ENCODE data around the gene UBE2L3. TPM values are rescaled to one million over a fixed set of nuclear protein-coding genes. Genes with fewer than 3 reads are reported as not detected.

Gene UBE2L3
- total RNA-seq, 1 experiment from 2014 or later = 44.2 TPM

DNA sequence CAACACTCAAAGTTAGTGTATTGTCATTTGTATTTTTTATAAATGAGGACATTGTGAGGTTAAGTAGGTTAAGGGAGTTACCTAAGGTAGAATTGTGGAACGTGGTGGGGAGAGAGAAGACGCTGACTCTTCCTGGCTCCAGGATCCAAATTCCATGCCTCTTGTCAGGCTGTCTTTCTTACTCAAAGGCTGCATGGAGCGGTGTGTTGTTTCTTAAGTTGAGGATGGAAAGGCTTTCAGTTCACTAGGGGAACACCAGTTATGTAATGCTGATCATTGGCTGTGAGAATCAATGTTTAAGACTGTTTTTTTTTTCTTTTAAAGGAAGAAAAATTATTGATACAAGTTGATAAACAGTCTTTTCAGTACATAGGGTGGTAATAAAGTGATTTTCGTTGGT is 2.9 kb downstream of the UBE2L3 start:
- Mint-ChIP-seq H3K4me3 (ENCODE audit: unreplicated experiment) (peak overlapping the region; percentile 83), H3K27ac (ENCODE audit: low read depth, unreplicated experiment) (peak overlapping the region; percentile 90), H3K9me3 (ENCODE audit: unreplicated experiment) (no peaks in the 10 kb centered on the region), H3K36me3 (ENCODE audit: insufficient read depth, unreplicated experiment) (peaks cover 30% of the 10 kb centered on the region), H3K4me1 (ENCODE audit: insufficient read depth, unreplicated experiment) (peaks cover 43% of the 10 kb centered on the region), H3K27me3 (ENCODE audit: insufficient read depth, unreplicated experiment) (no peaks in the 10 kb centered on the region)
- no peak for DNase-seq (ENCODE audit: unreplicated experiment)
- POLR2A ChIA-PET = interaction anchor here (2.1 to 2.6 kb wide), 2 partner anchors 9 to 71 kb away, joined by 7 to 12 read pairs; partner anchors contain the start of gene SDF2L1
- intact Hi-C loops (cut with micrococcal nuclease) = no loop called here
- TF ChIP-seq, protein P1, sequence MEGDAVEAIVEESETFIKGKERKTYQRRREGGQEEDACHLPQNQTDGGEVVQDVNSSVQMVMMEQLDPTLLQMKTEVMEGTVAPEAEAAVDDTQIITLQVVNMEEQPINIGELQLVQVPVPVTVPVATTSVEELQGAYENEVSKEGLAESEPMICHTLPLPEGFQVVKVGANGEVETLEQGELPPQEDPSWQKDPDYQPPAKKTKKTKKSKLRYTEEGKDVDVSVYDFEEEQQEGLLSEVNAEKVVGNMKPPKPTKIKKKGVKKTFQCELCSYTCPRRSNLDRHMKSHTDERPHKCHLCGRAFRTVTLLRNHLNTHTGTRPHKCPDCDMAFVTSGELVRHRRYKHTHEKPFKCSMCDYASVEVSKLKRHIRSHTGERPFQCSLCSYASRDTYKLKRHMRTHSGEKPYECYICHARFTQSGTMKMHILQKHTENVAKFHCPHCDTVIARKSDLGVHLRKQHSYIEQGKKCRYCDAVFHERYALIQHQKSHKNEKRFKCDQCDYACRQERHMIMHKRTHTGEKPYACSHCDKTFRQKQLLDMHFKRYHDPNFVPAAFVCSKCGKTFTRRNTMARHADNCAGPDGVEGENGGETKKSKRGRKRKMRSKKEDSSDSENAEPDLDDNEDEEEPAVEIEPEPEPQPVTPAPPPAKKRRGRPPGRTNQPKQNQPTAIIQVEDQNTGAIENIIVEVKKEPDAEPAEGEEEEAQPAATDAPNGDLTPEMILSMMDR (IDR thresholded peaks at IDR 0.05; ENCODE audit: unreplicated experiment) = no peak
- BruUV-seq (replicated peaks) = no TSS peak
- CTCF ChIA-PET = interaction anchor here (0.7 to 1.4 kb wide), 2 partner anchors 59 to 82 kb away, joined by 3 read pairs; no protein-coding TSS in a partner anchor

DNA sequence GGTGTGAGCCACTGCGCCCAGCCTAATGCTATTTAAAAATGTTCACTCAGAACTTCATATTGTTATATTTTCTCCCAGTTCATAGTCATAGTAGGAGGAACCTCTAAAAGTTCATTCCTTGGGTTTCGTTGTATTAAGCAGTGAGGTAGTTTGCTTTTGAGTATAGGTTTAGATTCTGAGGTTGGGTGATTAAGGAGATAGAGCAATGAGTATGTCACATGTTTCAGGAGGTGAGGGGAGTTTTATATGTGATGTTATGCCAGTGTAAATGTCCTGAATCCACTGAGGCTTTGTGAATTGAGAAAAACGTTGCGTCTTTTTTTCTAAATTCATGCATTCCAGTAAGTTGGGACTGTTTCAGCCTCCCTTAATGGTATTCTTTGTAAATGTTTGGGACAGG is 4.2 kb downstream of the UBE2L3 start:
- ChIA-PET POLR2A (no interaction called here), CTCF (no interaction called here)
- TF ChIP-seq, protein P1 (IDR thresholded peaks at IDR 0.05; ENCODE audit: unreplicated experiment) = no peak
- Mint-ChIP-seq H3K36me3 (ENCODE audit: insufficient read depth, unreplicated experiment) (peaks cover 30% of the 10 kb centered on the region), H3K27ac (ENCODE audit: low read depth, unreplicated experiment) (peak overlapping the region; percentile 8), H3K27me3 (ENCODE audit: insufficient read depth, unreplicated experiment) (no peaks in the 10 kb centered on the region), H3K4me3 (ENCODE audit: unreplicated experiment) (no peak overlapping the region), H3K4me1 (ENCODE audit: insufficient read depth, unreplicated experiment) (peaks cover 43% of the 10 kb centered on the region), H3K9me3 (ENCODE audit: unreplicated experiment) (no peaks in the 10 kb centered on the region)
- no peak for DNase-seq (ENCODE audit: unreplicated experiment)
- intact Hi-C loops (cut with micrococcal nuclease) = no loop called here
- BruUV-seq (replicated peaks) = no TSS peak

DNA sequence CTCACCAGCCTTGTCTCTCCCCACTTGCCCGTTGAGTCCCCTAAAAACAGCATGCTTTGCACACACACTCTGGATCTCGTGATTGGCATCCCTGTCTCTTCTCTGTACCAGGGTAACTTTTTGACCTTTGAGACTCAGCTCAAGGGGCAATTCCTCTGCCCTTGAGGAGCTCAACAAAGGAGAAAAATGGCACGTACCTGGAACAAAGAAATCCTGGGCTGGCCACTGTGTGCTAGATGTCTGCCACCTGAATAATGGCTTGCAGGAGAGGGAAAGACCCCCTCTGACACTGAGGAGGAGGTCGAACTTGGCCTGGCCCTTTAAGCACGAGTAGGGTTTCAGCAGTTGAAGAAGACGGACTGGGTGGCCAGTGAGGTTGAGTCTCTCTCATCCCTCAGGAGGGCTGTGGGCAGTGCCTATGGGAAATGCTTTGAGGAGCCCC is 5.8 kb downstream of the UBE2L3 start:
- POLR2A ChIA-PET = interaction anchor here (0.9 to 1.6 kb wide), 5 partner anchors 14 to 69 kb away, joined by 3 to 6 read pairs (median 3); partner anchors contain the start of genes SDF2L1 and YDJC
- TF ChIP-seq, protein P1 (IDR thresholded peaks at IDR 0.05; ENCODE audit: unreplicated experiment) = no peak
- intact Hi-C loops (cut with micrococcal nuclease) = no loop called here
- peaks cover 23% of the 10 kb centered on the region for H3K36me3 Mint-ChIP-seq (ENCODE audit: insufficient read depth, unreplicated experiment)
- H3K27ac Mint-ChIP-seq (ENCODE audit: low read depth, unreplicated experiment) = no peak overlapping the region
- CTCF ChIA-PET = interaction anchor here (1.2 to 2.0 kb wide), 2 partner anchors 56 to 68 kb away, joined by 5 to 8 read pairs; partner anchors contain the start of gene YDJC
- peaks cover 43% of the 10 kb centered on the region for H3K4me1 Mint-ChIP-seq (ENCODE audit: insufficient read depth, unreplicated experiment)
- H3K27me3 Mint-ChIP-seq (ENCODE audit: insufficient read depth, unreplicated experiment) = no peaks in the 10 kb centered on the region
- DNase-seq (ENCODE audit: unreplicated experiment) = no peak
- no peak overlapping the region for H3K4me3 Mint-ChIP-seq (ENCODE audit: unreplicated experiment)
- H3K9me3 Mint-ChIP-seq (ENCODE audit: unreplicated experiment) = no peaks in the 10 kb centered on the region
- BruUV-seq (replicated peaks) = no TSS peak

DNA sequence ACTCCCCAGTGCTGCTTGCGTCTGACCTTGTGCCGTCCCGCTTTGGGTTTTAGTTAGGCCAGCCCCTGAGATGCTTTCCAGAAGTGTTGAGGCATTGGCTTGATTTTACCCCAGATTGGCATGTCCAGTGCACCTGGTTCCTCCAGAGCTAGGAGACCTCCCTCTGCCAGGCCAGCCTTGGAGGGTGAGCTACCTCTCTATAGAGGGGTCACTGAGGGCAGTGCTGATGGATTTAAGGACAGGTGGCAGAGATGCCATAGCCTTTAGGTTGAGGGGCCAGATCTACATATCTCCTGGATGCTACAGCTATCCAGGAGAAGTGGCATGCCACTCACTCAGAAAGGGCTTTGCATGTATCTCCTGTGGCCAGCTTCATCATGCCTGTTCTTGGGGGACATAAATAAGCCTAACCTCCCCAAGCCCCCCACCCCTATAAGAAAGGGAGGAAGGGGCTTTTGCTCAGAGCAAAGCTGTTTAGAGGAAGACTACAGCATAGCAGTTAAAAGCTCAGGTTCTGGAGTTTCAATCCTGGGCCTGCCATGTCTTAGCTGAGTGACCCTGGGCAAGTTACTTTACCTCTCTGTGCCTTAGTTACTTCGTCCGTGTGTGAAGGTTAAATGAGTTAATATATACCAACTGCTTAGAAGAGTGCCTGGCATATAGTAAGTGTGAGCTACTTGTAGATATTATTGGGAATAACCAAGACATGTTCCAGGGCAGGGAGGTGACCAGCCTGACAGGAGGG is 6.4 kb downstream of the UBE2L3 start:
- CTCF ChIA-PET = interaction anchor here (0.5 to 2.0 kb wide), 4 partner anchors 8 to 1633 kb away, joined by 3 to 8 read pairs (median 3); partner anchors contain the start of gene YDJC
- TF ChIP-seq, protein P1 (IDR thresholded peaks at IDR 0.05; ENCODE audit: unreplicated experiment) = no peak
- H3K27me3 Mint-ChIP-seq (ENCODE audit: insufficient read depth, unreplicated experiment) = no peaks in the 10 kb centered on the region
- H3K4me1 Mint-ChIP-seq (ENCODE audit: insufficient read depth, unreplicated experiment) = peaks cover 43% of the 10 kb centered on the region
- DNase-seq (ENCODE audit: unreplicated experiment) = no peak
- no TSS peak for BruUV-seq (replicated peaks)
- H3K36me3 Mint-ChIP-seq (ENCODE audit: insufficient read depth, unreplicated experiment) = peaks cover 28% of the 10 kb centered on the region
- no peak overlapping the region for H3K27ac Mint-ChIP-seq (ENCODE audit: low read depth, unreplicated experiment)
- H3K9me3 Mint-ChIP-seq (ENCODE audit: unreplicated experiment) = no peaks in the 10 kb centered on the region
- POLR2A ChIA-PET = interaction anchor here (0.8 to 1.6 kb wide), 6 partner anchors 14 to 68 kb away, joined by 3 to 6 read pairs (median 3); partner anchors contain the start of genes SDF2L1 and YDJC
- intact Hi-C loops (cut with micrococcal nuclease) = no loop called here
- no peak overlapping the region for H3K4me3 Mint-ChIP-seq (ENCODE audit: unreplicated experiment)
